ENCODE data around the gene POLR3A. TPM values are rescaled to one million over a fixed set of nuclear protein-coding genes. Genes with fewer than 3 reads are reported as not detected.

POLR3A gene
- total RNA-seq, 2 donors from 2014 or later: 20.9 to 22.4 TPM

GRCh38 chr10:78028438-78029268 lies 662 bp downstream of the POLR3A start:
- peak overlapping the region; percentile 99 to 100 for H3K4me3 Mint-ChIP-seq
- H3K27me3 Mint-ChIP-seq (ENCODE audit: low read depth): no peaks in the 10 kb centered on the region
- H3K36me3 Mint-ChIP-seq (ENCODE audit: insufficient read depth in 2 of 2): peaks cover 10 to 26% of the 10 kb centered on the region in 2 donors
- ATAC-seq (replicated peaks in 1 of 2) (no peak), DNase-seq (peak; percentile 22 to 32)
- H3K27ac Mint-ChIP-seq: peak overlapping the region; percentile 100
- H3K4me1 Mint-ChIP-seq (ENCODE audit: low read depth): peaks cover 31% of the 10 kb centered on the region
- H3K9me3 Mint-ChIP-seq: no peaks in the 10 kb centered on the region

- H3K9me3 Mint-ChIP-seq: no peaks in the 10 kb centered on the region
- ATAC-seq (replicated peaks in 1 of 2): no peak
- DNase-seq: no peak
- no peak overlapping the region for H3K4me3 Mint-ChIP-seq
- H3K36me3 Mint-ChIP-seq (ENCODE audit: insufficient read depth in 2 of 2): peaks cover 14 to 36% of the 10 kb centered on the region in 2 donors
- H3K27me3 Mint-ChIP-seq (ENCODE audit: low read depth): no peaks in the 10 kb centered on the region
- H3K27ac Mint-ChIP-seq: no peak overlapping the region
- peaks cover 31% of the 10 kb centered on the region for H3K4me1 Mint-ChIP-seq (ENCODE audit: low read depth)
These were observed 3.5 kb downstream of the POLR3A start for GRCh38 chr10:78025685-78026364.

- DNase-seq (no peak), ATAC-seq (replicated peaks in 1 of 2) (no peak)
- Mint-ChIP-seq H3K27me3 (ENCODE audit: low read depth) (no peaks in the 10 kb centered on the region), H3K4me3 (no peak overlapping the region), H3K9me3 (no peaks in the 10 kb centered on the region), H3K4me1 (ENCODE audit: low read depth) (peaks cover 20% of the 10 kb centered on the region), H3K27ac (no peak overlapping the region), H3K36me3 (ENCODE audit: insufficient read depth in 2 of 2) (peaks cover 10 to 41% of the 10 kb centered on the region in 2 donors)
These were observed 5.6 kb downstream of the POLR3A start for GRCh38 chr10:78023741-78024140.

- peaks cover under 1% of the 10 kb centered on the region for H3K4me1 Mint-ChIP-seq (ENCODE audit: low read depth)
- H3K27me3 Mint-ChIP-seq (ENCODE audit: low read depth): no peaks in the 10 kb centered on the region
- H3K4me3 Mint-ChIP-seq: no peak overlapping the region
- H3K27ac Mint-ChIP-seq: peak overlapping the region; percentile 63
- H3K36me3 Mint-ChIP-seq (ENCODE audit: insufficient read depth in 2 of 2): peaks cover 9 to 39% of the 10 kb centered on the region in 2 donors
- no peaks in the 10 kb centered on the region for H3K9me3 Mint-ChIP-seq
- no peak for DNase-seq
- peak; percentile 68 to 79 for ATAC-seq (replicated peaks in 1 of 2)
These were observed 8.1 kb downstream of the POLR3A start for GRCh38 chr10:78021201-78021600.

GRCh38 chr10:78019264-78019663 lies 10.1 kb downstream of the POLR3A start:
- no peak for ATAC-seq (replicated peaks in 1 of 2)
- no peak overlapping the region for H3K4me3 Mint-ChIP-seq
- H3K36me3 Mint-ChIP-seq (ENCODE audit: insufficient read depth in 2 of 2): peaks cover 7 to 31% of the 10 kb centered on the region in 2 donors
- H3K27me3 Mint-ChIP-seq (ENCODE audit: low read depth): no peaks in the 10 kb centered on the region
- H3K9me3 Mint-ChIP-seq: no peaks in the 10 kb centered on the region
- H3K27ac Mint-ChIP-seq: no peak overlapping the region
- H3K4me1 Mint-ChIP-seq (ENCODE audit: low read depth): no peaks in the 10 kb centered on the region
- no peak for DNase-seq

GRCh38 chr10:78017856-78018255 lies 11.5 kb downstream of the POLR3A start:
- Mint-ChIP-seq H3K9me3 (no peaks in the 10 kb centered on the region), H3K4me3 (no peak overlapping the region), H3K27me3 (ENCODE audit: low read depth) (no peaks in the 10 kb centered on the region), H3K27ac (no peak overlapping the region), H3K36me3 (ENCODE audit: insufficient read depth in 2 of 2) (peaks cover 5 to 32% of the 10 kb centered on the region in 2 donors), H3K4me1 (ENCODE audit: low read depth) (no peaks in the 10 kb centered on the region)
- no peak for DNase-seq
- ATAC-seq (replicated peaks in 1 of 2): no peak

GRCh38 chr10:78015546-78015945 lies 13.8 kb downstream of the POLR3A start:
- no peak overlapping the region for H3K4me3 Mint-ChIP-seq
- DNase-seq (no peak), ATAC-seq (replicated peaks in 1 of 2) (no peak)
- H3K36me3 Mint-ChIP-seq (ENCODE audit: insufficient read depth in 2 of 2): peaks cover 2 to 20% of the 10 kb centered on the region in 2 donors
- H3K27me3 Mint-ChIP-seq (ENCODE audit: low read depth): no peaks in the 10 kb centered on the region
- H3K9me3 Mint-ChIP-seq: no peaks in the 10 kb centered on the region
- H3K27ac Mint-ChIP-seq: no peak overlapping the region
- no peaks in the 10 kb centered on the region for H3K4me1 Mint-ChIP-seq (ENCODE audit: low read depth)

- H3K27ac Mint-ChIP-seq: no peak overlapping the region
- H3K9me3 Mint-ChIP-seq: no peaks in the 10 kb centered on the region
- no peaks in the 10 kb centered on the region for H3K27me3 Mint-ChIP-seq (ENCODE audit: low read depth)
- H3K4me3 Mint-ChIP-seq: no peak overlapping the region
- DNase-seq: no peak
- no peak for ATAC-seq (replicated peaks in 1 of 2)
- peaks cover 6 to 25% of the 10 kb centered on the region in 2 donors for H3K36me3 Mint-ChIP-seq (ENCODE audit: insufficient read depth in 2 of 2)
- H3K4me1 Mint-ChIP-seq (ENCODE audit: low read depth): no peaks in the 10 kb centered on the region
These were observed 15.8 kb downstream of the POLR3A start for GRCh38 chr10:78013564-78013963.

- no peaks in the 10 kb centered on the region for H3K4me1 Mint-ChIP-seq (ENCODE audit: low read depth)
- no peak overlapping the region for H3K27ac Mint-ChIP-seq
- no peak overlapping the region for H3K4me3 Mint-ChIP-seq
- no peaks in the 10 kb centered on the region for H3K27me3 Mint-ChIP-seq (ENCODE audit: low read depth)
- DNase-seq: no peak
- no peaks in the 10 kb centered on the region for H3K9me3 Mint-ChIP-seq
- H3K36me3 Mint-ChIP-seq (ENCODE audit: insufficient read depth in 2 of 2): peaks cover 4 to 29% of the 10 kb centered on the region in 2 donors
- ATAC-seq (replicated peaks in 1 of 2): no peak
These were observed 18.2 kb downstream of the POLR3A start for GRCh38 chr10:78011065-78011464.

- ATAC-seq (replicated peaks in 1 of 2) (no peak), DNase-seq (no peak)
- H3K4me3 Mint-ChIP-seq: no peak overlapping the region
- no peak overlapping the region for H3K27ac Mint-ChIP-seq
- H3K36me3 Mint-ChIP-seq (ENCODE audit: insufficient read depth in 2 of 2): peaks cover 9 to 35% of the 10 kb centered on the region in 2 donors
- no peaks in the 10 kb centered on the region for H3K9me3 Mint-ChIP-seq
- H3K27me3 Mint-ChIP-seq (ENCODE audit: low read depth): no peaks in the 10 kb centered on the region
- no peaks in the 10 kb centered on the region for H3K4me1 Mint-ChIP-seq (ENCODE audit: low read depth)
These were observed 19.0 kb downstream of the POLR3A start for GRCh38 chr10:78010278-78010677.

- Mint-ChIP-seq H3K4me1 (ENCODE audit: low read depth) (no peaks in the 10 kb centered on the region), H3K27ac (no peak overlapping the region), H3K36me3 (ENCODE audit: insufficient read depth in 2 of 2) (peaks cover 9 to 33% of the 10 kb centered on the region in 2 donors), H3K9me3 (no peaks in the 10 kb centered on the region), H3K27me3 (ENCODE audit: low read depth) (no peaks in the 10 kb centered on the region), H3K4me3 (no peak overlapping the region)
- no peak for ATAC-seq (replicated peaks in 1 of 2)
- no peak for DNase-seq
These were observed 19.7 kb downstream of the POLR3A start for GRCh38 chr10:78009662-78010061.

- Mint-ChIP-seq H3K9me3 (no peaks in the 10 kb centered on the region), H3K36me3 (ENCODE audit: insufficient read depth in 2 of 2) (peaks cover 15 to 38% of the 10 kb centered on the region in 2 donors), H3K4me3 (no peak overlapping the region), H3K27ac (no peak overlapping the region), H3K4me1 (ENCODE audit: low read depth) (no peaks in the 10 kb centered on the region), H3K27me3 (ENCODE audit: low read depth) (no peaks in the 10 kb centered on the region)
- DNase-seq (no peak), ATAC-seq (replicated peaks in 1 of 2) (no peak)
These were observed 22.1 kb downstream of the POLR3A start for GRCh38 chr10:78007172-78007571.

- H3K9me3 Mint-ChIP-seq: no peaks in the 10 kb centered on the region
- peaks cover 21 to 50% of the 10 kb centered on the region in 2 donors for H3K36me3 Mint-ChIP-seq (ENCODE audit: insufficient read depth in 2 of 2)
- ATAC-seq (replicated peaks in 1 of 2) (no peak), DNase-seq (no peak)
- H3K27ac Mint-ChIP-seq: no peak overlapping the region
- no peaks in the 10 kb centered on the region for H3K4me1 Mint-ChIP-seq (ENCODE audit: low read depth)
- no peak overlapping the region for H3K4me3 Mint-ChIP-seq
- no peaks in the 10 kb centered on the region for H3K27me3 Mint-ChIP-seq (ENCODE audit: low read depth)
These were observed 24.9 kb downstream of the POLR3A start for GRCh38 chr10:78004215-78005026.

All from activated T-cell treated with anti-CD3 and anti-CD28 coated beads, Interleukin-2, amount 50 U/mL, for 72 hours (primary cell).